Activated CD4-positive, alpha-beta T cell treated with anti-CD3 and anti-CD28 coated beads, Interleukin-2, amount 10 ng/mL, durations not matched to agents 24 days and 14 days (primary cell): ENCODE results near the gene KRTAP10-1. TPM values are rescaled to one million over a fixed set of nuclear protein-coding genes. Genes with fewer than 3 reads are reported as not detected.

Source experiments
- DNase-seq: peaks from one replicate; pipeline ENCODE4 v3.0.0; 2022
- H3K27ac Mint-ChIP-seq: one replicate; pipeline ENCODE4 v1.8.0; 2022; ENCODE audit warnings: mild to moderate bottlenecking, mixed read lengths
- H3K27me3 Mint-ChIP-seq: one replicate; pipeline ENCODE4 v1.8.0; 2022; ENCODE audit warnings: mixed read lengths
- H3K36me3 Mint-ChIP-seq: one replicate; pipeline ENCODE4 v1.8.0; 2022; ENCODE audit warnings: low read depth, mild to moderate bottlenecking, mixed read lengths
- H3K4me1 Mint-ChIP-seq: one replicate; pipeline ENCODE4 v1.8.0; 2021; ENCODE audit warnings: mixed read lengths
- H3K4me3 Mint-ChIP-seq: one replicate; pipeline ENCODE4 v1.8.0; 2022; ENCODE audit warnings: mild to moderate bottlenecking, moderate library complexity, mixed read lengths
- H3K9me3 Mint-ChIP-seq: one replicate; pipeline ENCODE4 v1.8.0; 2021; ENCODE audit warnings: mixed read lengths
- intact Hi-C: fragments of 100-400 bp; cut with micrococcal nuclease; formaldehyde crosslinking; loops from one replicate; pipeline ENCODE4 v1.15.1; 2023
- total RNA-seq: library from RNA; stranded (reverse); gene quantifications from 2 replicates; pipeline ENCODE4 v1.2.3, GENCODE V29; 2022

KRTAP10-1 gene
- total RNA-seq, 1 donor from 2014 or later = not detected

- no peaks in the 10 kb centered on the region for H3K9me3 Mint-ChIP-seq
- H3K4me1 Mint-ChIP-seq = no peaks in the 10 kb centered on the region
- DNase-seq = no peak
- no peaks in the 10 kb centered on the region for H3K36me3 Mint-ChIP-seq
- H3K27ac Mint-ChIP-seq = no peak overlapping the region
- no peaks in the 10 kb centered on the region for H3K27me3 Mint-ChIP-seq
- no peak overlapping the region for H3K4me3 Mint-ChIP-seq
- intact Hi-C loops = loop anchor here (10.0 kb wide), 1 partner anchor 220 kb away; no protein-coding TSS in a partner anchor
Observed at GRCh38 chr21:44514746-44515358, 25.1 kb downstream of the KRTAP10-1 start.

GRCh38 chr21:44514218-44514520 lies 25.8 kb downstream of the KRTAP10-1 start:
- intact Hi-C loops = loop anchor here (10.0 kb wide), 1 partner anchor 221 kb away; no protein-coding TSS in a partner anchor
- H3K36me3 Mint-ChIP-seq = no peaks in the 10 kb centered on the region
- no peaks in the 10 kb centered on the region for H3K9me3 Mint-ChIP-seq
- H3K4me3 Mint-ChIP-seq = no peak overlapping the region
- no peaks in the 10 kb centered on the region for H3K4me1 Mint-ChIP-seq
- no peak overlapping the region for H3K27ac Mint-ChIP-seq
- no peaks in the 10 kb centered on the region for H3K27me3 Mint-ChIP-seq
- DNase-seq = no peak

GRCh38 chr21:44513389-44514217 lies 26.4 kb downstream of the KRTAP10-1 start:
- intact Hi-C loops = loop anchor here (10.0 kb wide), 1 partner anchor 221 kb away; no protein-coding TSS in a partner anchor
- no peaks in the 10 kb centered on the region for H3K4me1 Mint-ChIP-seq
- no peaks in the 10 kb centered on the region for H3K36me3 Mint-ChIP-seq
- H3K4me3 Mint-ChIP-seq = no peak overlapping the region
- no peaks in the 10 kb centered on the region for H3K9me3 Mint-ChIP-seq
- no peaks in the 10 kb centered on the region for H3K27me3 Mint-ChIP-seq
- no peak overlapping the region for H3K27ac Mint-ChIP-seq
- DNase-seq = no peak

- no peak for DNase-seq
- H3K4me1 Mint-ChIP-seq = no peaks in the 10 kb centered on the region
- intact Hi-C loops = loop anchor here (10.0 kb wide), 1 partner anchor 222 kb away; no protein-coding TSS in a partner anchor
Observed at GRCh38 chr21:44512496-44513388, 27.3 kb downstream of the KRTAP10-1 start.

GRCh38 chr21:44511938-44512275 lies 28.1 kb downstream of the KRTAP10-1 start:
- Mint-ChIP-seq H3K27me3 (no peaks in the 10 kb centered on the region), H3K27ac (no peak overlapping the region), H3K36me3 (no peaks in the 10 kb centered on the region), H3K4me1 (no peaks in the 10 kb centered on the region), H3K9me3 (no peaks in the 10 kb centered on the region), H3K4me3 (no peak overlapping the region)
- intact Hi-C loops = loop anchor here (2.0 to 10.0 kb wide), 2 partner anchors 223 to 363 kb away; no protein-coding TSS in a partner anchor
- DNase-seq = no peak

More at GRCh38 chr21:44512496-44513388, 27.3 kb downstream of the KRTAP10-1 start:
- no peaks in the 10 kb centered on the region for H3K27me3 Mint-ChIP-seq
- H3K9me3 Mint-ChIP-seq = no peaks in the 10 kb centered on the region
- H3K36me3 Mint-ChIP-seq = no peaks in the 10 kb centered on the region
- no peak overlapping the region for H3K27ac Mint-ChIP-seq
- no peak overlapping the region for H3K4me3 Mint-ChIP-seq

- Mint-ChIP-seq H3K27ac (no peak overlapping the region), H3K4me3 (peak overlapping the region; percentile 15), H3K27me3 (no peaks in the 10 kb centered on the region), H3K36me3 (no peaks in the 10 kb centered on the region), H3K9me3 (no peaks in the 10 kb centered on the region), H3K4me1 (no peaks in the 10 kb centered on the region)
- no peak for DNase-seq
- intact Hi-C loops = loop anchor here (2.0 to 10.0 kb wide), 2 partner anchors 223 to 363 kb away; no protein-coding TSS in a partner anchor
Observed at GRCh38 chr21:44511219-44511937, 28.6 kb downstream of the KRTAP10-1 start.

- Mint-ChIP-seq H3K27ac (no peak overlapping the region), H3K36me3 (no peaks in the 10 kb centered on the region), H3K4me1 (no peaks in the 10 kb centered on the region), H3K9me3 (no peaks in the 10 kb centered on the region), H3K4me3 (peak overlapping the region; percentile 15), H3K27me3 (no peaks in the 10 kb centered on the region)
- DNase-seq = peak; percentile 94
- intact Hi-C loops = loop anchor here (1.0 to 10.0 kb wide), 3 partner anchors 224 to 364 kb away; no protein-coding TSS in a partner anchor
Observed at GRCh38 chr21:44510508-44511218, 29.3 kb downstream of the KRTAP10-1 start.

- Mint-ChIP-seq H3K4me1 (no peaks in the 10 kb centered on the region), H3K27me3 (no peaks in the 10 kb centered on the region), H3K4me3 (no peak overlapping the region), H3K36me3 (no peaks in the 10 kb centered on the region), H3K27ac (no peak overlapping the region), H3K9me3 (no peaks in the 10 kb centered on the region)
- intact Hi-C loops = loop anchor here (1.0 to 10.0 kb wide), 3 partner anchors 225 to 365 kb away; no protein-coding TSS in a partner anchor
- DNase-seq = no peak
Observed at GRCh38 chr21:44510109-44510507, 29.9 kb downstream of the KRTAP10-1 start.

- Mint-ChIP-seq H3K36me3 (no peaks in the 10 kb centered on the region), H3K27ac (no peak overlapping the region), H3K4me3 (no peak overlapping the region), H3K27me3 (no peaks in the 10 kb centered on the region), H3K9me3 (no peaks in the 10 kb centered on the region), H3K4me1 (no peaks in the 10 kb centered on the region)
- DNase-seq = no peak
- intact Hi-C loops = no loop called here
Observed at GRCh38 chr21:44509539-44509938, 30.5 kb downstream of the KRTAP10-1 start.

GRCh38 chr21:44508711-44509445 lies 31.1 kb downstream of the KRTAP10-1 start:
- Mint-ChIP-seq H3K4me1 (peaks cover 4% of the 10 kb centered on the region), H3K27me3 (no peaks in the 10 kb centered on the region), H3K4me3 (no peak overlapping the region), H3K36me3 (no peaks in the 10 kb centered on the region), H3K9me3 (no peaks in the 10 kb centered on the region), H3K27ac (no peak overlapping the region)
- no peak for DNase-seq
- intact Hi-C loops = no loop called here

- no peaks in the 10 kb centered on the region for H3K36me3 Mint-ChIP-seq
- H3K27ac Mint-ChIP-seq = no peak overlapping the region
- intact Hi-C loops = no loop called here
- no peak overlapping the region for H3K4me3 Mint-ChIP-seq
- H3K27me3 Mint-ChIP-seq = no peaks in the 10 kb centered on the region
- peaks cover 4% of the 10 kb centered on the region for H3K4me1 Mint-ChIP-seq
- no peaks in the 10 kb centered on the region for H3K9me3 Mint-ChIP-seq
- DNase-seq = no peak
Observed at GRCh38 chr21:44508426-44508710, 31.6 kb downstream of the KRTAP10-1 start.

- intact Hi-C loops = no loop called here
- H3K27ac Mint-ChIP-seq = no peak overlapping the region
Observed at GRCh38 chr21:44507673-44508425, 32.1 kb downstream of the KRTAP10-1 start.

More at GRCh38 chr21:44507673-44508425, 32.1 kb downstream of the KRTAP10-1 start:
- Mint-ChIP-seq H3K4me3 (no peak overlapping the region), H3K36me3 (no peaks in the 10 kb centered on the region), H3K4me1 (peaks cover 4% of the 10 kb centered on the region), H3K27me3 (no peaks in the 10 kb centered on the region), H3K9me3 (no peaks in the 10 kb centered on the region)
- DNase-seq = no peak
